ENCODE results near the gene ZIC2. TPM values are rescaled to one million over a fixed set of nuclear protein-coding genes. Genes with fewer than 3 reads are reported as not detected.

ZIC2 gene
- total RNA-seq, 3 donors from 2014 or later (not counting 1 experiment from before 2014, with no cell fraction given) = not detected

- Histone ChIP-seq H3K27ac (ENCODE audit: low read length) (no peak overlapping the region), H3K4me3 (ENCODE audit: low read length) (no peak overlapping the region), H3K27me3 (ENCODE audit: control insufficient read depth, insufficient read depth, low read length) (peaks cover 75% of the 10 kb centered on the region), H3K9me3 (ENCODE audit: control insufficient read depth, insufficient read depth, low read length) (peaks cover 23% of the 10 kb centered on the region), H3K4me1 (ENCODE audit: control insufficient read depth, insufficient read depth, low read length) (peaks cover 46% of the 10 kb centered on the region), H3K36me3 (ENCODE audit: control insufficient read depth, insufficient read depth, low read length) (no peaks in the 10 kb centered on the region)
- peak in 1 of 2 donors; percentile 56 for DNase-seq
- intact Hi-C loops (cut with micrococcal nuclease) = no loop called here
- 2% methylated on average over 93 of the region's 110 CpGs for WGBS (ENCODE audit: insufficient coverage)
- no peak overlapping the region for H3K27ac Mint-ChIP-seq
- peak; percentile 23 to 32 (median 30) for ATAC-seq
- H3K4me1 Mint-ChIP-seq = peaks cover 12 to 24% of the 10 kb centered on the region in 2 donors
- H3K9me3 Mint-ChIP-seq = no peaks in the 10 kb centered on the region
- no peak for TF ChIP-seq CTCF (IDR thresholded peaks at IDR 0.05)
- H3K27me3 Mint-ChIP-seq (ENCODE audit: low read depth in 2 of 2) = peaks cover 48 to 49% of the 10 kb centered on the region in 2 donors
- H3K36me3 Mint-ChIP-seq = peaks cover 9% of the 10 kb centered on the region
- H3K4me3 Mint-ChIP-seq = peak overlapping the region; percentile 65
Measured at GRCh38 chr13:99980824-99981734, 505 bp upstream of the ZIC2 start.

- WGBS (ENCODE audit: insufficient coverage) = 3% methylated on average over 98 of the region's 98 CpGs
- Histone ChIP-seq H3K36me3 (ENCODE audit: control insufficient read depth, insufficient read depth, low read length) (no peaks in the 10 kb centered on the region), H3K27me3 (ENCODE audit: control insufficient read depth, insufficient read depth, low read length) (peaks cover 75% of the 10 kb centered on the region), H3K4me1 (ENCODE audit: control insufficient read depth, insufficient read depth, low read length) (peaks cover 46% of the 10 kb centered on the region), H3K9me3 (ENCODE audit: control insufficient read depth, insufficient read depth, low read length) (peaks cover 23% of the 10 kb centered on the region), H3K27ac (ENCODE audit: low read length) (no peak overlapping the region), H3K4me3 (ENCODE audit: low read length) (no peak overlapping the region)
- intact Hi-C loops (cut with micrococcal nuclease) = no loop called here
- Mint-ChIP-seq H3K4me3 (peak overlapping the region; percentile 56), H3K27ac (peak overlapping the region in 1 of 2 donors; percentile 14), H3K4me1 (peaks cover 14 to 25% of the 10 kb centered on the region in 2 donors), H3K9me3 (no peaks in the 10 kb centered on the region), H3K27me3 (ENCODE audit: low read depth in 2 of 2) (peaks cover 48 to 49% of the 10 kb centered on the region in 2 donors), H3K36me3 (peaks cover 10% of the 10 kb centered on the region)
- DNase-seq (peak in 1 of 2 donors; percentile 62), ATAC-seq (peak; percentile 23 to 37 (median 27))
- no peak for TF ChIP-seq CTCF (IDR thresholded peaks at IDR 0.05)
Measured at GRCh38 chr13:99982036-99982730, 599 bp downstream of the ZIC2 start.

GRCh38 chr13:99982731-99983498 is 1.3 kb downstream of the ZIC2 start:
- peaks cover 10% of the 10 kb centered on the region for H3K36me3 Mint-ChIP-seq
- WGBS (ENCODE audit: insufficient coverage) = 8% methylated on average over 48 of the region's 48 CpGs
- Histone ChIP-seq H3K4me1 (ENCODE audit: control insufficient read depth, insufficient read depth, low read length) (peaks cover 46% of the 10 kb centered on the region), H3K9me3 (ENCODE audit: control insufficient read depth, insufficient read depth, low read length) (peaks cover 23% of the 10 kb centered on the region), H3K4me3 (ENCODE audit: low read length) (no peak overlapping the region), H3K27ac (ENCODE audit: low read length) (no peak overlapping the region), H3K36me3 (ENCODE audit: control insufficient read depth, insufficient read depth, low read length) (no peaks in the 10 kb centered on the region), H3K27me3 (ENCODE audit: control insufficient read depth, insufficient read depth, low read length) (peaks cover 75% of the 10 kb centered on the region)
- intact Hi-C loops (cut with micrococcal nuclease) = no loop called here
- peak overlapping the region in 1 of 2 donors; percentile 74 for H3K27ac Mint-ChIP-seq
- H3K4me3 Mint-ChIP-seq = peak overlapping the region; percentile 56
- peaks cover 14 to 25% of the 10 kb centered on the region in 2 donors for H3K4me1 Mint-ChIP-seq
- ATAC-seq (no peak), DNase-seq (peak in 1 of 2 donors; percentile 45)
- peaks cover 48 to 49% of the 10 kb centered on the region in 2 donors for H3K27me3 Mint-ChIP-seq (ENCODE audit: low read depth in 2 of 2)
- H3K9me3 Mint-ChIP-seq = no peaks in the 10 kb centered on the region
- no peak for TF ChIP-seq CTCF (IDR thresholded peaks at IDR 0.05)

Data from natural killer cell (primary cell).